ENCODE results near the gene SLC35A5. TPM values are rescaled to one million over a fixed set of nuclear protein-coding genes. Genes with fewer than 3 reads are reported as not detected.

The SLC35A5 gene
- total and polyA plus RNA-seq, 2 of the 8 experiments (the other 6 are each of a cell fraction or from before 2014, with no cell fraction given) = 36.5 to 38.6 TPM

- no peak for TF ChIP-seq CHD7 (IDR thresholded peaks at IDR 0.05; ENCODE audit: insufficient replicate concordance, low read length)
- no peak for TF ChIP-seq BCL11A (IDR thresholded peaks at IDR 0.05; ENCODE audit: low read depth in 2 of 2, low read length in 2 of 2)
- TF ChIP-seq POU5F1 (IDR thresholded peaks at IDR 0.05; ENCODE audit: low read depth, low read length) = no peak
These were observed 66.1 kb downstream of the SLC35A5 start (continued) for GRCh38 chr3:112627919-112628466.
